ENCODE results near the gene SLC9A5. TPM values are rescaled to one million over a fixed set of nuclear protein-coding genes. Genes with fewer than 3 reads are reported as not detected.
A peak's percentile ranks its signal among the peaks of the same experiment; 100 is the strongest.

The SLC9A5 gene
- total RNA-seq, 1 donor from 2014 or later = 1.4 TPM

GRCh38 chr16:67226295-67226803 is 22.4 kb upstream of the SLC9A5 start:
- no peak for DNase-seq
- Mint-ChIP-seq H3K36me3 (ENCODE audit: unreplicated experiment) (no peaks in the 10 kb centered on the region), H3K4me3 (ENCODE audit: unreplicated experiment) (peak overlapping the region; percentile 99), H3K27ac (ENCODE audit: unreplicated experiment) (peak overlapping the region; percentile 93), H3K9me3 (ENCODE audit: unreplicated experiment) (peaks cover 3% of the 10 kb centered on the region), H3K27me3 (ENCODE audit: unreplicated experiment) (peaks cover 15% of the 10 kb centered on the region), H3K4me1 (ENCODE audit: low read depth, unreplicated experiment) (peaks cover 14% of the 10 kb centered on the region)
- TF ChIP-seq CTCF (IDR thresholded peaks at IDR 0.05; ENCODE audit: partially characterized antibody, unreplicated experiment) = no peak

GRCh38 chr16:67226804-67227566 is 21.8 kb upstream of the SLC9A5 start, which contains the start of gene TMEM208:
Gene TMEM208 (plus strand): TSS chr16:67227130. CDS start chr16:67227219, 89 bp downstream.
- H3K27me3 Mint-ChIP-seq (ENCODE audit: unreplicated experiment) = peaks cover 15% of the 10 kb centered on the region
- peak within 1 kb of the TSS; percentile 99 for H3K4me3 Mint-ChIP-seq (ENCODE audit: unreplicated experiment)
- peaks cover 3% of the 10 kb centered on the region for H3K9me3 Mint-ChIP-seq (ENCODE audit: unreplicated experiment)
- TF ChIP-seq CTCF (IDR thresholded peaks at IDR 0.05; ENCODE audit: partially characterized antibody, unreplicated experiment) = no peak
- no peaks in the 10 kb centered on the region for H3K36me3 Mint-ChIP-seq (ENCODE audit: unreplicated experiment)
- peak; percentile 100 for DNase-seq
- H3K27ac Mint-ChIP-seq (ENCODE audit: unreplicated experiment) = peak within 1 kb of the TSS; percentile 93
- peaks cover 14% of the 10 kb centered on the region for H3K4me1 Mint-ChIP-seq (ENCODE audit: low read depth, unreplicated experiment)

- H3K27me3 Mint-ChIP-seq (ENCODE audit: unreplicated experiment) = peaks cover 14% of the 10 kb centered on the region
- no peak for TF ChIP-seq CTCF (IDR thresholded peaks at IDR 0.05; ENCODE audit: partially characterized antibody, unreplicated experiment)
- H3K4me1 Mint-ChIP-seq (ENCODE audit: low read depth, unreplicated experiment) = peaks cover 14% of the 10 kb centered on the region
- H3K27ac Mint-ChIP-seq (ENCODE audit: unreplicated experiment) = peak overlapping the region; percentile 91
- peaks cover 3% of the 10 kb centered on the region for H3K9me3 Mint-ChIP-seq (ENCODE audit: unreplicated experiment)
- peak overlapping the region; percentile 99 for H3K4me3 Mint-ChIP-seq (ENCODE audit: unreplicated experiment)
- no peaks in the 10 kb centered on the region for H3K36me3 Mint-ChIP-seq (ENCODE audit: unreplicated experiment)
- no peak for DNase-seq
Measured at GRCh38 chr16:67227567-67227921, 21.2 kb upstream of the SLC9A5 start.

- H3K27ac Mint-ChIP-seq (ENCODE audit: unreplicated experiment) = peak overlapping the region; percentile 91
- peaks cover 11% of the 10 kb centered on the region for H3K27me3 Mint-ChIP-seq (ENCODE audit: unreplicated experiment)
- peak overlapping the region; percentile 99 for H3K4me3 Mint-ChIP-seq (ENCODE audit: unreplicated experiment)
- peaks cover 14% of the 10 kb centered on the region for H3K4me1 Mint-ChIP-seq (ENCODE audit: low read depth, unreplicated experiment)
- H3K36me3 Mint-ChIP-seq (ENCODE audit: unreplicated experiment) = no peaks in the 10 kb centered on the region
- peaks cover 3% of the 10 kb centered on the region for H3K9me3 Mint-ChIP-seq (ENCODE audit: unreplicated experiment)
- no peak for TF ChIP-seq CTCF (IDR thresholded peaks at IDR 0.05; ENCODE audit: partially characterized antibody, unreplicated experiment)
- no peak for DNase-seq
Measured at GRCh38 chr16:67228034-67228785, 20.6 kb upstream of the SLC9A5 start.
